GM23338 (cell line): ENCODE measurements around the gene RASSF7.

Experiments
- CREB1 ChIP-seq: fragments of 250-450 bp; sonication (Bioruptor Pico); IDR thresholded peaks from 2 replicates; pipeline ENCODE4 v1.5.0; 2020; ENCODE audit warnings: low read depth, mild to moderate bottlenecking, moderate library complexity
- CTCF ChIP-seq, 2 experiments: fragments of 200-600 bp in 1 of 2; sonication (generic) in 1 of 2; conservative IDR thresholded peaks; 2 replicates each; pipeline versions ENCODE4 v1.5.1 to v1.6.1; 2016 to 2017; ENCODE audit warnings: antibody characterized with exemption in 2 of 2, low read depth in 2 of 2, mild to moderate bottlenecking in 2 of 2, moderate library complexity in 1 of 2
- EZH2 ChIP-seq: fragments of 200-600 bp; sonication (generic); IDR thresholded peaks from one replicate; pipeline ENCODE4 v1.8.0; 2017; ENCODE audit warnings: antibody characterized with exemption, mild to moderate bottlenecking, low read depth; ENCODE audit not compliant: unreplicated experiment
- JUNB ChIP-seq: IDR thresholded peaks from one replicate; pipeline ENCODE4 v1.6.1; 2016; ENCODE audit warnings: antibody characterized with exemption; ENCODE audit not compliant: unreplicated experiment
- POLR2AphosphoS5 ChIP-seq: IDR thresholded peaks from 2 replicates; pipeline ENCODE4 v1.6.1; 2016; ENCODE audit warnings: antibody characterized with exemption, low read depth
- ZNF331 ChIP-seq: fragments of 250-450 bp; sonication (Bioruptor Pico); IDR thresholded peaks from 2 replicates; pipeline ENCODE4 v1.5.0; 2020; ENCODE audit warnings: low read depth, mild to moderate bottlenecking, moderate library complexity
- TF ChIP-seq, protein P1 (sequence below): IDR thresholded peaks from one replicate; pipeline ENCODE4 v1.6.1; 2018; ENCODE audit warnings: antibody characterized with exemption; ENCODE audit not compliant: unreplicated experiment

GRCh38 chr11:515131-515530 is 45.6 kb upstream of the RASSF7 start:
- no peak for TF ChIP-seq CTCF (conservative IDR thresholded peaks at IDR 0.05; ENCODE audit: low read depth in 2 of 2)
- TF ChIP-seq, protein P1, sequence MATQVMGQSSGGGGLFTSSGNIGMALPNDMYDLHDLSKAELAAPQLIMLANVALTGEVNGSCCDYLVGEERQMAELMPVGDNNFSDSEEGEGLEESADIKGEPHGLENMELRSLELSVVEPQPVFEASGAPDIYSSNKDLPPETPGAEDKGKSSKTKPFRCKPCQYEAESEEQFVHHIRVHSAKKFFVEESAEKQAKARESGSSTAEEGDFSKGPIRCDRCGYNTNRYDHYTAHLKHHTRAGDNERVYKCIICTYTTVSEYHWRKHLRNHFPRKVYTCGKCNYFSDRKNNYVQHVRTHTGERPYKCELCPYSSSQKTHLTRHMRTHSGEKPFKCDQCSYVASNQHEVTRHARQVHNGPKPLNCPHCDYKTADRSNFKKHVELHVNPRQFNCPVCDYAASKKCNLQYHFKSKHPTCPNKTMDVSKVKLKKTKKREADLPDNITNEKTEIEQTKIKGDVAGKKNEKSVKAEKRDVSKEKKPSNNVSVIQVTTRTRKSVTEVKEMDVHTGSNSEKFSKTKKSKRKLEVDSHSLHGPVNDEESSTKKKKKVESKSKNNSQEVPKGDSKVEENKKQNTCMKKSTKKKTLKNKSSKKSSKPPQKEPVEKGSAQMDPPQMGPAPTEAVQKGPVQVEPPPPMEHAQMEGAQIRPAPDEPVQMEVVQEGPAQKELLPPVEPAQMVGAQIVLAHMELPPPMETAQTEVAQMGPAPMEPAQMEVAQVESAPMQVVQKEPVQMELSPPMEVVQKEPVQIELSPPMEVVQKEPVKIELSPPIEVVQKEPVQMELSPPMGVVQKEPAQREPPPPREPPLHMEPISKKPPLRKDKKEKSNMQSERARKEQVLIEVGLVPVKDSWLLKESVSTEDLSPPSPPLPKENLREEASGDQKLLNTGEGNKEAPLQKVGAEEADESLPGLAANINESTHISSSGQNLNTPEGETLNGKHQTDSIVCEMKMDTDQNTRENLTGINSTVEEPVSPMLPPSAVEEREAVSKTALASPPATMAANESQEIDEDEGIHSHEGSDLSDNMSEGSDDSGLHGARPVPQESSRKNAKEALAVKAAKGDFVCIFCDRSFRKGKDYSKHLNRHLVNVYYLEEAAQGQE: no peak
- no peak for TF ChIP-seq CREB1
- TF ChIP-seq EZH2: no peak
- TF ChIP-seq POLR2AphosphoS5: no peak
- no peak for TF ChIP-seq JUNB
- no peak for TF ChIP-seq ZNF331 (CRISPR knock-in tag)
